HG03280 (cell line): ENCODE measurements around the gene PARPBP.
"Not testable (repeated sequence)": the region's sequence is repeated elsewhere in the genome, so short reads cannot be mapped to it uniquely, and the experiment has no call there.

Experiments used
- ATAC-seq: cut with Tn5 transposase; IDR thresholded peaks from one replicate; pipeline ENCODE4 v1.9.1; 2021; ENCODE audit warnings: mild to moderate bottlenecking, moderate library complexity; ENCODE audit not compliant: unreplicated experiment

The PARPBP gene, protein sequence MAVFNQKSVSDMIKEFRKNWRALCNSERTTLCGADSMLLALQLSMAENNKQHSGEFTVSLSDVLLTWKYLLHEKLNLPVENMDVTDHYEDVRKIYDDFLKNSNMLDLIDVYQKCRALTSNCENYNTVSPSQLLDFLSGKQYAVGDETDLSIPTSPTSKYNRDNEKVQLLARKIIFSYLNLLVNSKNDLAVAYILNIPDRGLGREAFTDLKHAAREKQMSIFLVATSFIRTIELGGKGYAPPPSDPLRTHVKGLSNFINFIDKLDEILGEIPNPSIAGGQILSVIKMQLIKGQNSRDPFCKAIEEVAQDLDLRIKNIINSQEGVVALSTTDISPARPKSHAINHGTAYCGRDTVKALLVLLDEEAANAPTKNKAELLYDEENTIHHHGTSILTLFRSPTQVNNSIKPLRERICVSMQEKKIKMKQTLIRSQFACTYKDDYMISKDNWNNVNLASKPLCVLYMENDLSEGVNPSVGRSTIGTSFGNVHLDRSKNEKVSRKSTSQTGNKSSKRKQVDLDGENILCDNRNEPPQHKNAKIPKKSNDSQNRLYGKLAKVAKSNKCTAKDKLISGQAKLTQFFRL

GRCh38 chr12:102119674-102120563 is at the start of gene PARPBP, which contains the start of gene NUP37:
PARPBP (plus strand) TSS chr12:102120183; CDS start chr12:102123889, 3,706 bp downstream.
NUP37 (minus strand) TSS chr12:102120114; CDS start chr12:102118518, 1,596 bp downstream.
- ATAC-seq: peak; percentile 97

DNA sequence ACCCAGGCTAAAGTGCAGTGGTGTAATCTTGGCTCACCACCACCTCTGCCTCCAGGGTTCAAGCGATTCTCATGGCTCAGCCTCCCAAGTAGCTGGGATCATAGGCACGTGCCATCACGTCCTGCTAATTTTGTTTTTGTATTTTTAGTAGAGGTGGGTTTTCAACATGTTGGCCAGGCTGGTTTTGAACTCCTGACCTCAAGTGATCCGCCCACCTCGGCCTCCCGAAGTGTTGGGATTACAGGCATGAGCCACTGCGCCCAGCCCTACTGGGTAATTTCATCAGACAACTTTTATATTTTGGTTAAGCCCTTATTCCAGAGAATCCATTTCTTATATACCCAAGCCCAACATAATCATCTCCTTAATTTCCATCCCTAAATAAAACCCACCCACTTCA is 47.9 kb upstream of the PARPBP start:
- ATAC-seq: not testable (repeated sequence)

DNA sequence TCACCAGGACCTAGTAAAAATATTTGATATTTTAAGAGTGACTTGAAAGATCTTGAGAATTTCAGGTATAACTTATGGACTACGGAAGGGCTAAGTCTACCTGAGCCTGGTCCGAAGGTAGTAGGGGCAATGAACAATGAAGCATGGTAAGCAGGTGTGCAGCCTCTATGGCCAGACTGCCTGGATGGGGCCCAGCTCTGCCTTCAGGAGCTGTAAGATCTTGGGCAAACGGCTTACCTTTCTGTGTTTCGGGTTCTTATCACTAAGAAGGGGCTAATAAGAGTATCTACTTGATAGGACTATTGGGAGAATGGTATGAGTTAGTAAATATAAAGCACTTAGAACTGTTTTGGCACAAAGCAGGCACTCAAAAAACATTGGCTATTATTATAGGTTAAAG is 39.1 kb upstream of the PARPBP start:
- no peak for ATAC-seq

DNA sequence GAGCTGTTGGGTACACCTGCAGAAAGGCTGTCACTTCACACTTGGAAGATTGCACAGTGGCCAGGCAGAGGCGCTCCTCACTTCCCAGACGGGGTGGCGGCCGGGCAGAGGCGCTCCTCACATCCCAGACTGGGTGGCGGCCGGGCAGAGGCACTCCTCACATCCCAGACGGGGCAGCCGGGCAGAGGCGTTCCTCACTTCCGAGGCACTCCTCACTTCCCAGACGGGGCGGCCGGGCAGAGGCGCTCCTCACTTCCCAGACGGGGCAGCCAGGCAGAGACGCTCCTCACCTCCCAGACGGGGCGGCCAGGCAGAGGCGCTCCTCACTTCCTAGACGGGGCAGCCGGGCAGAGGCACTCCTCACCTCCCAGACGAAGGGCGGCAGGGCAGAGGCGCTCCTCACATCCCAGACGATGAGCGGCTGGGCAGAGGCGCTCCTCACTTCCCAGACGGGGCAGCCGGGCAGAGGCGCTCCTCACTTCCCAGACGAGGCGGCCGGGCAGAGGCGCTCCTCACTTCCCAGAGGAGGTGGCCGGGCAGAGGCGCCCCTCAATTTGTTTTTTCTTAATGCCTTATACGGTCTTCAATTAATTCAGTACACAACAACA is 30.7 kb upstream of the PARPBP start:
- not testable (repeated sequence) for ATAC-seq

GRCh38 chr12:102093319-102093718 is 26.7 kb upstream of the PARPBP start:
- ATAC-seq: no peak

GRCh38 chr12:102095677-102096263 is 24.2 kb upstream of the PARPBP start:
- ATAC-seq: no peak

- ATAC-seq: no peak
These were observed 23.1 kb upstream of the PARPBP start for GRCh38 chr12:102096855-102097254.

DNA sequence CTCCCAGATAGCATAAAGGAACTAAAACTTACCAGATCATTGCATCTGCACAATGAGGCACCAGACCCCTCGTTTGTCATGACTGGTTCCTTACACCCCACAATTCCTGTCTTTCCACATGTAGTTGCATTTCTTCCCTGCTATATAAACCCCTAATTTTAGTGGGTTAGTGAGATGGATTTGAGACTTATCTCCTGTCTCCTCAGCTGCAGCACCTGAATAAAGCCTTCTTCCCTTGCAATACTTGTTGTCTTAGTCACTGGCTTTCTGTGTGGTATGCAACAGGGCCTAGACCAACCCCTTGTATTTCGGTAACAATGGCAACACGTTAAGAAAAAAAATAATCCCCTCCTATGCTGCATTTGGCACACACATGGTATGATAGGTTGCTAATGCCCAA is 13.1 kb upstream of the PARPBP start:
- ATAC-seq: no peak

- ATAC-seq: no peak
These were observed 12.0 kb upstream of the PARPBP start for GRCh38 chr12:102107970-102108369.

GRCh38 chr12:102110782-102111181 is 9.2 kb upstream of the PARPBP start:
- no peak for ATAC-seq

- ATAC-seq: no peak
These were observed 5.8 kb upstream of the PARPBP start for GRCh38 chr12:102114212-102114611.

GRCh38 chr12:102116392-102116791 is 3.6 kb upstream of the PARPBP start:
- ATAC-seq: no peak

- no peak for ATAC-seq
These were observed 1.1 kb upstream of the PARPBP start for GRCh38 chr12:102118874-102119273.

DNA sequence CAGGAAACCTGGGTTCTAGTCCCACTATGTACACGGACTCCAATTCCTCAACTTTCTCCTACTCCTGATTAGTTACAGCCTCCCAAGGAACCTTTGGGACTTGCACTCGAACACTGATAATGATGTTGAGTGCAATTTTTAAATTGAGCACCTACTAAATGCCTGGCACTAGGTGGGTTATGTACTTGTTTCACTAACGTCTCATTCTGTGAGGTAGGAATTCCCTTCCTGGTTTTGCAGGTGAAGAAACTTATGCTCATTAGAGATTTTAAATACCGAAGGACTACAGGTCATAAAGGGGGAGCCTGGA is 536 bp downstream of the PARPBP start:
- ATAC-seq: no peak

- no peak for ATAC-seq
These were observed 903 bp downstream of the PARPBP start for GRCh38 chr12:102120886-102121285.

DNA sequence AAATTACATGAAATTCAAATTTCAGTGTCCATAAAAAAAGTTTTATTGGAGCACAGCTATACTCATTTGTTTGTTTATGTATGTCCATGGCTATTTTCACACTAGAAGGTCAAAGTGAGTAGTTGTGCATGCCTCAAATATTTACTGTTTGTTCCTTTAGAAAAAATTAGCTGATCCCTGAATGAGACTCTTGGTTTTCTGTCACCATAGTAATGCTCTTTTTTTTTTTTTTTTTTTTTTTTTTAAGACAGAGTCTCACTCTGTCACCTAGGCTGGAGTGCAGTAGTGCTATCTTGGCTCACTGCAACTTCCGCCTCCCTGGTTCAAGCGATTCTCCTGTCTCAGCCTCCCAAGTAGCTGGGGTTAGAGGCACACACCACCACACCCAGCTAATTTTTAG is 1.3 kb downstream of the PARPBP start:
- not testable (repeated sequence) for ATAC-seq

DNA sequence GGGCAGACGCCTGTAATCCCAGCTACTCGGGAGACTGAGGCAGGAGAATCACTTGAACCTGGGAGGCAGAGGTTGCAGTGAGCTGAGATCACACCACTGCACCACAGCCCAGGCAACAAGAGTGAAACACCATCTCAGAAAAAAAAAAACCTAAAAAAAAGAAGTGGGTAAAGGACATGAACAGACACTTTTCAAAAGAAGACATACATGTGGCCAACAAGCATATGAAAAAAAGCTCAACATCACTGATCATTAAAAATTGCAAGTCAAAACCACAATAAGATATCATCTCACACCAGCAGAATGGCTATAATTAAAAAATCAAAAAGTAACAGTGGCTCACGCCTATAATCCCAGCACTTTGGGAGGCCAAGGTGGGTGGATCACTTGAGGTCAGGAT is 10.7 kb downstream of the PARPBP start:
- ATAC-seq: not testable (repeated sequence)

DNA sequence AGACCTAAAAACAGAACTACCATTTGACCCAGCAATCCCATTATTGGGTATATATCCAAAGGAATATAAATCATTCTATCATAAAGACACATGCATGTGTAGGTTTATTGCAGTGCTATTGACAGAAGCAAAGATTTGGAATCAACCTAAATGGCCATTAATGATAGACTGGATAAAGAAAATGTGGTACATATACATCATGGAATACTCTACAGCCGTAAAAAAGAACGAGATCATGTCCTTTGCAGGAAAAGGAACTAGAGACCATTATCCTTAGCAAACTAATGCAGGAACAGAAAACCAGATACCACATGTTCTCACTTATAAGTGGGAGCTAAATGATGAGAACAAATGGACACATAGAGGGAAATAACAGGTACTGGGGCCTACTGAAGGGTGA is 11.5 kb downstream of the PARPBP start:
- ATAC-seq: not testable (repeated sequence)

DNA sequence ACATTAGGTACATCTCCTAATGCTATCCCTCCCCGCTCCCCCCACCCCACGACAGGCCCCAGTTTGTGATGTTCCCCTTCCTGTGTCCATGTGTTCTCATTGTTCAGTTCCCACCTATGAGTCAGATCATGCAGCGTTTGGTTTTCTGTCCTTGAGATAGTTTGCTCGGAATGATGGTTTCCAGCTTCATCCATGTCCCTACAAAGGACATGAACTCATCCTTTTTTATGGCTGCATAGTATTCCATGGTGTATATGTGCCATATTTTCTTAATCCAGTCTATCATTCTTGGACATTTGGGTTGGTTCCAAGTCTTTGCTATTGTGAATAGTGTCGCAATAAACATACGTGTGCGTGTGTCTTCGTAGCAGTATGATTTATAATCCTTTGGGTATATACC is 17.6 kb downstream of the PARPBP start:
- ATAC-seq: not testable (repeated sequence)

GRCh38 chr12:102142866-102143373 is 22.9 kb downstream of the PARPBP start:
- ATAC-seq: not testable (repeated sequence)
